B cell (primary cell): ENCODE results near the gene ABHD17C. TPM values are rescaled to one million over a fixed set of nuclear protein-coding genes. Genes with fewer than 3 reads are reported as not detected.

ENCODE experiments used
- ATAC-seq: fragments of 200-7000 bp; cut with Tn5 transposase; one replicate; pipeline ENCODE4 v1.10.0; 2021; ENCODE audit warnings: low read depth, mild to moderate bottlenecking, moderate number of reproducible peaks, moderate library complexity
- CTCF ChIA-PET: fragments of 350-600 bp; sonication (Branson Sonifier 250); formaldehyde crosslinking; loops from one replicate; lab custom pipeline; 2021; ENCODE audit warnings: antibody characterized with exemption, inconsistent platforms; lab: Charles Lee
- POLR2A ChIA-PET: fragments of 350-600 bp; sonication (Branson Sonifier 250); formaldehyde crosslinking; loops from one replicate; lab custom pipeline; 2021; ENCODE audit warnings: antibody characterized with exemption; lab: Charles Lee
- DNase-seq: peaks from one replicate; pipeline ENCODE4 v3.0.0; 2013
- H2AFZ ChIP-seq: 2 replicates; pipeline ENCODE4 v1.6.1; 2012; ENCODE audit warnings: mild to moderate bottlenecking, low read depth, low read length; ENCODE audit not compliant: insufficient read depth, poor library complexity, severe bottlenecking
- H3K27ac ChIP-seq, 2 donors: 1 replicate in 1 of 2; 2 replicates in 1 of 2; pipeline ENCODE4 v1.5.1; 2012 to 2013; ENCODE audit warnings: low read length in 2 of 2, mild to moderate bottlenecking in 2 of 2, moderate library complexity in 1 of 2
- H3K27me3 ChIP-seq, 4 experiments: fragments of 200-600 bp in 1 of 4; sonication (generic) in 1 of 4; replicated peaks in 1 of 4; 1 replicate in 2 of 4; 2 replicates in 2 of 4; pipeline versions ENCODE4 v1.6.1 to v1.7.0; 2013 to 2016; ENCODE audit warnings: low read length in 3 of 4, mild to moderate bottlenecking in 2 of 4, mixed read lengths in 1 of 4, moderate library complexity in 1 of 4; ENCODE audit not compliant: insufficient read depth in 4 of 4, control insufficient read depth in 3 of 4; ENCODE audit errors: control extremely low read depth in 1 of 4
- H3K36me3 ChIP-seq, 2 experiments: replicated peaks in 1 of 2; 1 replicate in 1 of 2; 2 replicates in 1 of 2; pipeline versions ENCODE4 v1.6.1 to v1.7.1; 2013; ENCODE audit warnings: low read length in 1 of 2; ENCODE audit not compliant: insufficient read depth in 2 of 2, control insufficient read depth in 1 of 2; ENCODE audit errors: control extremely low read depth in 1 of 2, extremely low read depth in 1 of 2
- H3K4me1 ChIP-seq, 2 donors: fragments of 200-600 bp in 1 of 2; sonication (generic) in 1 of 2; 1 replicate in 1 of 2; 2 replicates in 1 of 2; pipeline versions ENCODE4 v1.5.1 to v1.6.1; 2013 to 2017; ENCODE audit warnings: low read length in 2 of 2; ENCODE audit not compliant: control insufficient read depth in 2 of 2, insufficient read depth in 2 of 2
- H3K4me2 ChIP-seq: replicated peaks from 2 replicates; pipeline ENCODE3; 2012; ENCODE audit warnings: mild to moderate bottlenecking, low read depth, low read length; ENCODE audit not compliant: poor library complexity, severe bottlenecking
- H3K4me3 ChIP-seq, 5 experiments: fragments of 200-600 bp in 1 of 5; sonication (generic) in 1 of 5; 1 replicate in 3 of 5; 2 replicates in 2 of 5; pipeline versions ENCODE4 v1.5.1 to v1.7.0; 2011 to 2016; ENCODE audit warnings: low read length in 4 of 5, mild to moderate bottlenecking in 4 of 5, low read depth in 2 of 5, control low read depth in 1 of 5, moderate library complexity in 1 of 5; ENCODE audit not compliant: insufficient read depth in 1 of 5; ENCODE audit errors: control extremely low read depth in 1 of 5, extremely low read depth in 1 of 5
- H3K79me2 ChIP-seq: fragments of 200-600 bp; sonication (generic); one replicate; pipeline ENCODE4 v1.6.0; 2016; ENCODE audit warnings: low read length; ENCODE audit not compliant: control insufficient read depth, insufficient read depth
- H3K9ac ChIP-seq: fragments of 200-600 bp; sonication (generic); 2 replicates; pipeline ENCODE4 v1.6.1; 2017; ENCODE audit warnings: mild to moderate bottlenecking, low read length, moderate library complexity
- H3K9me3 ChIP-seq, 3 donors: one replicate each; pipeline versions ENCODE4 v1.6.1 to v1.7.1; 2013; ENCODE audit warnings: low read length in 2 of 3; ENCODE audit not compliant: control insufficient read depth in 2 of 3, insufficient read depth in 1 of 3; ENCODE audit errors: control extremely low read depth in 1 of 3
- H4K20me1 ChIP-seq: 2 replicates; pipeline ENCODE4 v1.6.0; 2012; ENCODE audit warnings: mild to moderate bottlenecking, low read length; ENCODE audit not compliant: insufficient read depth, control insufficient read depth, poor library complexity, severe bottlenecking
- H3K27ac Mint-ChIP-seq: one replicate; pipeline ENCODE4 v1.8.0; 2021; ENCODE audit warnings: mixed read lengths
- H3K27me3 Mint-ChIP-seq: one replicate; pipeline ENCODE4 v1.8.0; 2021; ENCODE audit warnings: mixed read lengths
- H3K4me1 Mint-ChIP-seq: one replicate; pipeline ENCODE4 v1.8.0; 2021; ENCODE audit warnings: mixed read lengths
- H3K4me3 Mint-ChIP-seq: one replicate; pipeline ENCODE4 v1.8.0; 2021; ENCODE audit warnings: mixed read lengths
- H3K9me3 Mint-ChIP-seq: one replicate; pipeline ENCODE4 v1.8.0; 2022; ENCODE audit warnings: mixed read lengths; ENCODE audit not compliant: insufficient read depth
- EZH2 ChIP-seq: IDR thresholded peaks from 2 replicates; pipeline ENCODE4 v1.6.1; 2012; ENCODE audit warnings: borderline replicate concordance, low read depth, mild to moderate bottlenecking, moderate library complexity, low read length; ENCODE audit not compliant: insufficient read depth, poor library complexity, severe bottlenecking
- WGBS: methylation state at CpG from one replicate; pipeline ENCODE4 v1.1.5; 2013; ENCODE audit warnings: missing lambda C conversion rate; ENCODE audit not compliant: insufficient coverage; 5-methylcytosine and 5-hydroxymethylcytosine counted together
- intact Hi-C: fragments of 100-400 bp; cut with micrococcal nuclease; formaldehyde crosslinking; loops from one replicate; pipeline ENCODE4 v1.10.0; 2022
- polyA plus RNA-seq: library from polyadenylated mRNA; depleted of rRNA; stranded (reverse); fragments of >200 nt; gene quantifications from 2 replicates; pipeline ENCODE4 v1.2.3, GENCODE V29; 2012
- total RNA-seq, 2 donors: library from RNA; stranded (reverse); fragments of 120-200 nt in 1 of 2; gene quantifications; 1 replicate in 1 of 2; 2 replicates in 1 of 2; pipeline versions ENCODE4 v1.2.3 to v1.2.4, GENCODE V29; 2013 to 2022
- TF ChIP-seq, protein P1 (sequence below): fragments of 200-600 bp; IDR thresholded peaks from one replicate; pipeline ENCODE4 v1.8.0; 2022; ENCODE audit warnings: antibody characterized with exemption, mild to moderate bottlenecking

The ABHD17C gene
- total and polyA plus RNA-seq, 2 donors (not counting 1 experiment from before 2014, with no cell fraction given), result 0.78 to 1.9 TPM

DNA sequence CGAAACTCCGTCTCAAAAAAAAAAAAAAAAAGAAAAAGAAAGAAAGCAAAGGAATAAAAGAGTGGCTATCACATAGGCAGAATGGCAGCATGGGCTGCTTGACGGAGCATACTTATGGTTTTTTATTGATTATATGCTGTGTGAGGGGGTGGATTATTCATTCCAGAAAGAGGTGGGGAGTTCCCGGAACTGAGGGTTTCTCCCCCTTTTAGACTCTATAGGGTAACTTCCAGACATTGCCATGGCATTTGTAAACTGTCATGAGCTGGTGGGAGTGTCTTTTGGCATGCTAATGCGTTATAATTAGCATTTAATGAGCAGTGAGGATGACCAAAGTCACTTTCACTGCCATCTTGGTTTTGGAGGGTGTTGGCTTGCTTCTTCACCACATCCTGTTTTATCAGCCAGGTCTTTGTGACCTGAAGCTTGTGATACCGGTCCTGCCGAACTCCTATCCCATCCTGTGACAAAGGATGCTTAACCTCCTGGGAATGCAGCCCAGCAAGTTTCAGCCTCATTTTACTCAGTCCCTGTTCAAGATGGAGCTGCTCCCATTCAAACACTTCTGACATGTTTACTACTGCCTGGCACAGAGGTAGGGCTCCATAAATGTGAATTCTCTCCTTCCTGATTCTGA lies 15.8 kb upstream of the ABHD17C start:
- intact Hi-C loops, result no loop called here
- WGBS, result 84% methylated on average over 5 of the region's 7 CpGs
- ChIA-PET POLR2A (no interaction called here), CTCF (no interaction called here)
- Mint-ChIP-seq H3K27me3 (peaks cover 42% of the 10 kb centered on the region), H3K4me3 (no peak overlapping the region), H3K27ac (no peak overlapping the region), H3K9me3 (no peaks in the 10 kb centered on the region), H3K4me1 (no peaks in the 10 kb centered on the region)
- DNase-seq, result no peak
- Histone ChIP-seq H3K4me1 (no peaks in the 10 kb centered on the region), H2AFZ (no peak overlapping the region), H3K9me3 (no peaks in the 10 kb centered on the region), H3K27ac (no peak overlapping the region), H3K4me2 (no peak overlapping the region), H3K27me3 (peaks cover 0 to 6% (median 2%) of the 10 kb centered on the region in 4 experiments), H3K79me2 (no peaks in the 10 kb centered on the region), H3K9ac (no peak overlapping the region), H4K20me1 (no peaks in the 10 kb centered on the region), H3K36me3 (no peaks in the 10 kb centered on the region), H3K4me3 (no peak overlapping the region)
- no peak for TF ChIP-seq EZH2
- TF ChIP-seq, protein P1, sequence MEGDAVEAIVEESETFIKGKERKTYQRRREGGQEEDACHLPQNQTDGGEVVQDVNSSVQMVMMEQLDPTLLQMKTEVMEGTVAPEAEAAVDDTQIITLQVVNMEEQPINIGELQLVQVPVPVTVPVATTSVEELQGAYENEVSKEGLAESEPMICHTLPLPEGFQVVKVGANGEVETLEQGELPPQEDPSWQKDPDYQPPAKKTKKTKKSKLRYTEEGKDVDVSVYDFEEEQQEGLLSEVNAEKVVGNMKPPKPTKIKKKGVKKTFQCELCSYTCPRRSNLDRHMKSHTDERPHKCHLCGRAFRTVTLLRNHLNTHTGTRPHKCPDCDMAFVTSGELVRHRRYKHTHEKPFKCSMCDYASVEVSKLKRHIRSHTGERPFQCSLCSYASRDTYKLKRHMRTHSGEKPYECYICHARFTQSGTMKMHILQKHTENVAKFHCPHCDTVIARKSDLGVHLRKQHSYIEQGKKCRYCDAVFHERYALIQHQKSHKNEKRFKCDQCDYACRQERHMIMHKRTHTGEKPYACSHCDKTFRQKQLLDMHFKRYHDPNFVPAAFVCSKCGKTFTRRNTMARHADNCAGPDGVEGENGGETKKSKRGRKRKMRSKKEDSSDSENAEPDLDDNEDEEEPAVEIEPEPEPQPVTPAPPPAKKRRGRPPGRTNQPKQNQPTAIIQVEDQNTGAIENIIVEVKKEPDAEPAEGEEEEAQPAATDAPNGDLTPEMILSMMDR, result no peak
- no peak for ATAC-seq

DNA sequence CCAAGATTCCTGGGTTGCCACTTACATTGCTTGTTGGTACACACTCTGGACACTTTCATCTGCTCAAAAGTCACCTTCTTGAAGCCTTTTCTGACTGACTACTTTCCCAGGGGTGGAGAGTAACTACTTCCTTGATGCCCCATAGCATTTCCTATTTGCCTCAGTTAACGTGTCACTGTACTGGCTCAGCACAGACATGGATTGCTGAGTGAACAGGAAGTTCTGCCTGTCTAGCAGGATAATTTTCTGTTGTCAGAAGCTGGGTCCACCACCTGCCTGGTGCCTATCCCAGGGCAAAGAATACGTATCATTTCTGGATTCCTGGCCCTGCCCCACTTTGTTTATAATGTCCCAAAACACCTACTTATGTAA lies 15.3 kb upstream of the ABHD17C start:
- Histone ChIP-seq H3K9me3 (no peaks in the 10 kb centered on the region), H3K4me2 (no peak overlapping the region), H3K79me2 (no peaks in the 10 kb centered on the region), H3K9ac (no peak overlapping the region), H3K27me3 (peaks cover 0 to 6% (median 2%) of the 10 kb centered on the region in 4 experiments), H3K4me1 (no peaks in the 10 kb centered on the region), H3K4me3 (no peak overlapping the region), H3K27ac (no peak overlapping the region), H3K36me3 (no peaks in the 10 kb centered on the region), H2AFZ (no peak overlapping the region), H4K20me1 (no peaks in the 10 kb centered on the region)
- ChIA-PET POLR2A (no interaction called here), CTCF (no interaction called here)
- Mint-ChIP-seq H3K27ac (no peak overlapping the region), H3K27me3 (peaks cover 42% of the 10 kb centered on the region), H3K4me1 (no peaks in the 10 kb centered on the region), H3K4me3 (no peak overlapping the region), H3K9me3 (no peaks in the 10 kb centered on the region)
- WGBS, result 9% methylated on average over 1 of the region's 2 CpGs
- DNase-seq (no peak), ATAC-seq (no peak)
- TF ChIP-seq, protein P1, result no peak
- no peak for TF ChIP-seq EZH2
- intact Hi-C loops, result no loop called here
